HUDEP-2 (cell line): ENCODE data around the gene OLIG1.

ENCODE experiments used
- DNase-seq, 76 experiments: peaks; one replicate each; lab custom pipeline; 2025; ENCODE audit not compliant: unreplicated experiment in 76 of 76; lab: John Stamatoyannopoulos, UW

Gene OLIG1

DNA sequence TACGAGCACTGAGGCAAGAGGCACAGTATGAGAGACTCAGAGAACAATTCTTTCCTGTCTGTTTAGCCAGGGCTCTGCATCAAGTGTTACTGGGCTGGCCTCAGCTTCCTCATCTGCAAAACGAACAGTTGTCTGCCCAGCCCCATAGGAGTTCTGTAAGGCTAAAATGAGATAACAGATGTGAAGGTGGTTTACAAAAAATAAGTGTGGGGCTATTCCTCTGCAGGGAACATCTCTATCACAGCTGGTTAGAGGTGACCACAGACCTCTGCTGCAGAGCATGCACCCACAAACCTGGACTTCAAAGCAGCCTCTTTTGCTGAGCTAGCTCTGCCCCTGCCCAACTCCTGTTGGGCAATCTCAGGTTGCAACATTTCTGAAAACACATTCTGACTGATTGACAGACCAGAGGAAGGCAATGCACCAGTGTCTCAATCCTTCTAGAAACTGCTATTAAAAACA is 10.5 kb upstream of the OLIG1 start:
- DNase-seq = peak in 2 of 76 experiments; percentile 23 to 27

DNA sequence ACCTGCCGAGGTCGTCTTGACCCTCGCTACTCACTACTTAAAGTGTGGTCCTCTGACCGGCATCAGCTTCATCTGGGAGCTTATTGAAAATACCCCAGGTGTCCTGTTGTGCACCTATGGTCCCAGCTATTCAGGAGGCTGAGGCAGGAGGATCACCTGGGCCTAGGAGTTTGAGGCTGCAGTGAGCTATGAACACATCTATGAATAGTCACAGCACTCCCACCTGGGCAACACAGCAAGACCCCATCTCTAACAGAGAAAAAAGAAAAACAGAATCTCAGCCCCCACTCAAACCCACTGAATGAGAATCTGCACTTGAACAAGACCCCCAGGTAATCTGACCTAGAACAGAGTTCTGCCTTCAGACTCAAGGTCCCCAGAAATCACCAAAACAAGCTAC is 8.7 kb upstream of the OLIG1 start:
- no peak for DNase-seq

DNA sequence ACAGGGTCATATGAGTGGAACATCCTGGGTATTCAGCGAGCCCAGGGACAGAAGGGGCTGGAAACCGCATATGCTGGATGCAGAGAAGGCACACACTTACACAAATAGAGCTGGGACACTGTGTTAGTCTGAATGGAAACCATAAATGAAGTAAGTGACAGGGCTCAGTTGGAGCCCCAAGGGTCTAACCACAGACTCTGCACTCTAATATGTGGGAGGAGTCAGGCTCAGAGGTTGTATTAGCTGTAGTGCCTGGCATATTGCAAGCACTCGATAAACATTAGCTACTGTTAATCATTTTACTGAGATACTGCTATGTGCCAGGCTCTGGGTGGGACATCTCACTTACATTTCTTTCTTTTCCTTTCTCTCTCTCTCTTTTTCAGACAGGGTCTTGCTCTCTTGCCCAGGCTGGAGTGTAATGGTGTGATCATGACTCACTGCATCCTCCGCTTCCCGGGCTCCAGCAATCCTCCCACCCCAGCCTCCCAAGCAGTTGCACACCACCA is 6.5 kb upstream of the OLIG1 start:
- DNase-seq = peak in 3 of 76 experiments; percentile 15 to 30 (median 24)

DNA sequence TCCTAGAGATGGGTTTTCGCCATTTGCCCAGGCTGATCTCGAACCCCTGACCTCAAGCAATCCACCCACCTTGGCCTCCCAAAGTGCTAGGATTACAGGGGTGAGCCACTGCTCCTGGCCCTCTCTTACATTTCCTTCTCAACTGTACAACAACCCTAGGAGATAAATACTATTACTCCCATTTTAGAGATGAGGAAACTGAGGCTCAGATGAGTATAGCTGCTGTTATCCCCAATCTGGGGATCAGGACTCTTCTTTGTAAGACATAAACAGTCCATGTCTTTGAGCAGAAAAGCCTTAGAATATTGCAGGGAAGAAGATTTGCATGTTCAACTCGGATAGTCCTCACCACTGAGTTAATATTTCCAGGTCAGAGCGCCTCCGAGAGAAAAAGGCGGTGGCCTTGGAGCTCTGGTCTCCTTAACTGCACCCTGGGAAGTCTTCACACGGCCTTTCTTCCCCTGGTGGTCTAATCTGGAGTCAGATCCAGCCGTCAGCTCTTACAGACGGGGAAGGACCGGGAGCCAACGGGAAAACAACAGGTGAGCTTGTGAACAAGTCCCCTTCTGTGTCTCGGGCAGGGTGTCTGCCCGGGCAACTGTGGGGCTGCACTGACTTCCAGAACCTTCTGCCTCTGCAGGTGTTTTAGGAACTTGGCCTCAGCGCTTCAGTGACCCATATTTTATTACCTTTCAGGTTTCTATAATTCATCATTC is 5.9 kb upstream of the OLIG1 start:
- DNase-seq = no peak

- peak in 40 of 76 experiments; percentile 15 to 83 (median 63) for DNase-seq
These were observed 5.1 kb upstream of the OLIG1 start for GRCh38 chr21:33064623-33065390.

GRCh38 chr21:33067043-33067442 is 2.9 kb upstream of the OLIG1 start:
- DNase-seq = peak in 1 of 76 experiments; percentile 59

DNA sequence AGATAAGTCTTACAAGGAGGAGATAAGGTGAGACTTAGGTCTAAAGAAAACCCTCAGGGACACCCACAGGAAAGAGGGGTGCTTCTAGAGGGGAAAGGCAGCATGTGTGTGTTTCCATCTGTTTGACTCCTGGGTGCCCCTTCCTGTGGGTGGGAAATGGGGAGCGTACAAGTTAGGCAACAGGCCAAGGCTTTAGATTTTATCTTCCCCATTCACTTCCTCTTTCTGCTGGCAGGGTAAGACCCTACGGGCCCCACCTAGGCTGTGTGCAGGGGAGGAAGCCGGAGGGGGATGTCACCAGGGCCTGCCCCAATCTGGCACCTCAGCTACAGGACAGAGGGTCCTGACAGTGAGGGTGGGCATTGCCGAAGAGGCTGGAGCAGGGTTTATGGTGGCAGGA is 2.5 kb upstream of the OLIG1 start:
- peak in 65 of 76 experiments; percentile 24 to 85 (median 59) for DNase-seq

DNA sequence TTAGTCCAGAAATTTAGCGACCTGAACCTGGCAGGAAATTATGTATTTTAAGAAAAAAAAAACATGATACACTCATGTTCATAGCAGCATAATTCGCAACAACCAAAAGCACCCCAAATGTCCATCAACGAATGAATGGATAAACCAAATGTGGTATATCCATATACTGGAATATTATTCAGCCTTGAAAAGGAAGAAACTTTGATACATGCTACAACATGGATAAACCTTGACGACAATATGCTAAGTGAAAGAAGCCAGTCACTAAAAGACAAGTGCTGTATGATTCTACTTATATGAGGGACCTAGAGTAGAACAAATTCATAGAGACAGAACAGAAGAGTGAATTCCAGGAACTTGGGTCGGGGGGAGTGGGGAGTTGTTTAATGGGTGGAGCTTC is 698 bp upstream of the OLIG1 start:
- DNase-seq = no peak

GRCh38 chr21:33069645-33069993 is 322 bp upstream of the OLIG1 start:
- DNase-seq = no peak

DNA sequence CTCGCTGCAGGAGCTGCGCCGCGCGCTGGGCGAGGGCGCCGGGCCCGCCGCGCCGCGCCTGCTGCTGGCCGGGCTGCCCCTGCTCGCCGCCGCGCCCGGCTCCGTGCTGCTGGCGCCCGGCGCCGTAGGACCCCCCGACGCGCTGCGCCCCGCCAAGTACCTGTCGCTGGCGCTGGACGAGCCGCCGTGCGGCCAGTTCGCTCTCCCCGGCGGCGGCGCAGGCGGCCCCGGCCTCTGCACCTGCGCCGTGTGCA is 730 bp downstream of the OLIG1 start:
- DNase-seq = peak in 1 of 76 experiments; percentile 57

GRCh38 chr21:33070998-33071769 is 1.2 kb downstream of the OLIG1 start:
- DNase-seq = peak in 46 of 76 experiments; percentile 17 to 90 (median 46)

GRCh38 chr21:33071770-33072306 is 1.9 kb downstream of the OLIG1 start:
- peak in 21 of 76 experiments; percentile 22 to 50 (median 32) for DNase-seq

DNA sequence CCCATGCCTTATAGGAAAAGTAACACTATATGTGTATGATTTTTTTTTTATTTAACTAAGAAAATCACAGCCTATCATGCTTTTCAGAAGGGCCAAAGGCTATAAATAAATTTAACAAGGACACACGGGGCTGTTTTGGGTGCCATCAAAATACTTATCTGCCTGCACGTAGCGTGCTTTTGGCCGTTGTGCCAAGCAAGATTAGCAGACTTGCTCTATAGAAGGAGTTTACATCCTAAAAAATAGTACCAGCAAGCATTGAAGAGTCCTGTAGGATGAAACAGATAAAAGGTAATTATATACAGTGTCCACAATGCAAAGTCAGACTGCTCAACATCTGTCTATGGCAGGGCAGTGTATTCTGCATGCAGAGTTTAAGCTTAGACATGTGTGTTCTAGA is 3.7 kb downstream of the OLIG1 start:
- DNase-seq = peak in 52 of 76 experiments; percentile 8 to 77 (median 46)

DNA sequence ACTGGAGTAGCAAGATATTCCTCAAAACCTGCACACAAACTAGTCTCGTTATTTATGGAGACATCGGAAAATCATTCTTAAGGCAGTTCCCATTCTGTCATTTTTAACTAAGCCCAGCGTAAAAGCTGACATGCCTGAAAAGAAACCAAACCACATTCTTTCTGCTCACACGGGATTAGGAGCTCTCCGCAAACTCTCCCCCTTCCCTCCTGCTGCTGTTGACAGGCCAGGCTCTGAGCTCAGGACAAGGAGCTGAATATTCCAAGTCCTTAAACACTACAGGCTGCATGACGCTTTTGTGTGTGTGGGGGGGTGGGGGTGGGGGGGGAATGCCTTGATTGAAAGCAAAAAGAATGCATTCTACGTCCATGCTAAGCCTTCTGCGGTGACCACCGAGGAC is 5.2 kb downstream of the OLIG1 start:
- DNase-seq = no peak

DNA sequence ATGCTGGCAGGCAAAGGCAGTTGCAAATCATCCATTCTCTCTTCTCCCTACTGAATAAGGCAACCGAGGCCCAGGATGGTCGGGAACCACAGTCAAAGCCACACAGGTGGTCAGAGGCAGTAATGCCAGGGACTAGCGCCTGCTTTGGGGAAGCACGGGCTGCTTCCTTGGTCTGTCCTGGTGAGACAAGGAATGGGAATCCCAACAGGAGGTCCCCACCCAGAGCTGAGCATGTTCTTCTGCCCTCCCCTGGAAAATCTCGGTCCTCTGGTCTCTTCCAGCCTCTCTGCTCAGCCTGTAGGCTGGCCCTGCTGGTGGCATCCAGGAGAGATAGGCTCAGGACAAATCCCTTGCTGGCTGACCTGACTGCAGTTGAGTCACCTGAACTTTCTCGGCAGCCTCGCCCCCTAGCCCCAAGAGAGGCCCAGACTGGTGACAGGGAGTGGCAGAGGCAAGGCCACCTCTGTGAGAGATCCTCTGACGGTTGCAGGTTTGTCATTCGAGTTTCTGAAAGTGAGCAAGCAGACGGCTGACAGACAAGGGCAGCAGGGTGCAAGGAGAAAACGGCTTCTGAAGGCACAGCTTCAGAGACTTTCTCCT is 5.8 kb downstream of the OLIG1 start:
- DNase-seq = peak in 1 of 76 experiments; percentile 16

GRCh38 chr21:33076600-33077329 is 6.8 kb downstream of the OLIG1 start:
- no peak for DNase-seq

- peak in 63 of 76 experiments; percentile 29 to 85 (median 64) for DNase-seq
These were observed 9.1 kb downstream of the OLIG1 start for GRCh38 chr21:33078907-33079582.

- DNase-seq = no peak
These were observed 10.4 kb downstream of the OLIG1 start for GRCh38 chr21:33080376-33080775.

- DNase-seq = no peak
These were observed 10.8 kb downstream of the OLIG1 start for GRCh38 chr21:33080776-33081175.
